ENCODE measurements around the gene RANBP1. TPM values are rescaled to one million over a fixed set of nuclear protein-coding genes. Genes with fewer than 3 reads are reported as not detected.

The RANBP1 gene
- total RNA-seq, 2 experiments from 2014 or later = 406 to 570 TPM

GRCh38 chr22:20169253-20169822 is 53.4 kb downstream of the RANBP1 start:
- DNase-seq (ENCODE audit: low spot score) = no peak
- H2AFZ ChIP-seq (ENCODE audit: low read length) = no peak overlapping the region
- no peaks in the 10 kb centered on the region for H3K9me2 ChIP-seq (ENCODE audit: insufficient read depth, low read length)
- H3K4me2 ChIP-seq (ENCODE audit: low read length) = no peak overlapping the region
- H3K27ac ChIP-seq (ENCODE audit: low read depth, low read length, poor library complexity, severe bottlenecking) = no peak overlapping the region
- ChIA-PET CTCF (ENCODE audit: unreplicated experiment) (no interaction called here), POLR2A (no interaction called here)
- no TSS peak for BruUV-seq (replicated peaks)
- no peaks in the 10 kb centered on the region for H3K9me3 ChIP-seq (ENCODE audit: low read length)
- H3K36me3 ChIP-seq (ENCODE audit: insufficient read depth, low read length) = no peaks in the 10 kb centered on the region
- H4K20me1 ChIP-seq (ENCODE audit: insufficient read depth, low read length) = no peaks in the 10 kb centered on the region
- H3K79me2 ChIP-seq (ENCODE audit: insufficient read depth, low read depth, low read length) = no peaks in the 10 kb centered on the region
- no peak overlapping the region for H3K4me3 ChIP-seq (ENCODE audit: low read depth, low read length, poor library complexity, severe bottlenecking)
- H3K4me1 ChIP-seq (ENCODE audit: insufficient read depth, low read length, poor library complexity, severe bottlenecking) = no peaks in the 10 kb centered on the region
- TF ChIP-seq EZH2phosphoT487 (IDR thresholded peaks at IDR 0.05; ENCODE audit: borderline replicate concordance, low read depth, low read length) (no peak), CTCF (conservative IDR thresholded peaks at IDR 0.05; ENCODE audit: low read length) (no peak)
- intact Hi-C loops (cut with micrococcal nuclease; ENCODE audit: unreplicated experiment) = no loop called here

- Histone ChIP-seq H3K79me2 (ENCODE audit: insufficient read depth, low read depth, low read length) (no peaks in the 10 kb centered on the region), H3K4me3 (ENCODE audit: low read depth, low read length, poor library complexity, severe bottlenecking) (no peak overlapping the region), H2AFZ (ENCODE audit: low read length) (no peak overlapping the region), H3K9me3 (ENCODE audit: low read length) (no peaks in the 10 kb centered on the region), H4K20me1 (ENCODE audit: insufficient read depth, low read length) (no peaks in the 10 kb centered on the region), H3K4me2 (ENCODE audit: low read length) (no peak overlapping the region), H3K4me1 (ENCODE audit: insufficient read depth, low read length, poor library complexity, severe bottlenecking) (no peaks in the 10 kb centered on the region), H3K9me2 (ENCODE audit: insufficient read depth, low read length) (no peaks in the 10 kb centered on the region), H3K27ac (ENCODE audit: low read depth, low read length, poor library complexity, severe bottlenecking) (no peak overlapping the region), H3K36me3 (ENCODE audit: insufficient read depth, low read length) (no peaks in the 10 kb centered on the region)
- DNase-seq (ENCODE audit: low spot score) = no peak
- BruUV-seq (replicated peaks) = no TSS peak
- TF ChIP-seq EZH2phosphoT487 (IDR thresholded peaks at IDR 0.05; ENCODE audit: borderline replicate concordance, low read depth, low read length) = no peak
- TF ChIP-seq CTCF (conservative IDR thresholded peaks at IDR 0.05; ENCODE audit: low read length) = no peak
- ChIA-PET CTCF (ENCODE audit: unreplicated experiment) (no interaction called here), POLR2A (no interaction called here)
- intact Hi-C loops (cut with micrococcal nuclease; ENCODE audit: unreplicated experiment) = no loop called here
Observed at GRCh38 chr22:20170170-20170569, 54.3 kb downstream of the RANBP1 start.

GRCh38 chr22:20171288-20172140 is 55.6 kb downstream of the RANBP1 start:
- ChIA-PET POLR2A (no interaction called here), CTCF (ENCODE audit: unreplicated experiment) (interaction anchor here (0.6 kb wide), 2 partner anchors 128 to 237 kb away, joined by 3 read pairs; no protein-coding TSS in a partner anchor)
- Histone ChIP-seq H3K36me3 (ENCODE audit: insufficient read depth, low read length) (no peaks in the 10 kb centered on the region), H3K9me3 (ENCODE audit: low read length) (no peaks in the 10 kb centered on the region), H4K20me1 (ENCODE audit: insufficient read depth, low read length) (no peaks in the 10 kb centered on the region), H3K9me2 (ENCODE audit: insufficient read depth, low read length) (no peaks in the 10 kb centered on the region), H3K27ac (ENCODE audit: low read depth, low read length, poor library complexity, severe bottlenecking) (no peak overlapping the region), H3K4me1 (ENCODE audit: insufficient read depth, low read length, poor library complexity, severe bottlenecking) (no peaks in the 10 kb centered on the region), H3K4me2 (ENCODE audit: low read length) (no peak overlapping the region), H2AFZ (ENCODE audit: low read length) (no peak overlapping the region), H3K79me2 (ENCODE audit: insufficient read depth, low read depth, low read length) (no peaks in the 10 kb centered on the region), H3K4me3 (ENCODE audit: low read depth, low read length, poor library complexity, severe bottlenecking) (no peak overlapping the region)
- TF ChIP-seq EZH2phosphoT487 (IDR thresholded peaks at IDR 0.05; ENCODE audit: borderline replicate concordance, low read depth, low read length) (no peak), CTCF (conservative IDR thresholded peaks at IDR 0.05; ENCODE audit: low read length) (no peak)
- no peak for DNase-seq (ENCODE audit: low spot score)
- intact Hi-C loops (cut with micrococcal nuclease; ENCODE audit: unreplicated experiment) = no loop called here
- no TSS peak for BruUV-seq (replicated peaks)

Data from OCI-LY7 (cell line).